ENCODE data around the gene CDH4.

The CDH4 gene

DNA sequence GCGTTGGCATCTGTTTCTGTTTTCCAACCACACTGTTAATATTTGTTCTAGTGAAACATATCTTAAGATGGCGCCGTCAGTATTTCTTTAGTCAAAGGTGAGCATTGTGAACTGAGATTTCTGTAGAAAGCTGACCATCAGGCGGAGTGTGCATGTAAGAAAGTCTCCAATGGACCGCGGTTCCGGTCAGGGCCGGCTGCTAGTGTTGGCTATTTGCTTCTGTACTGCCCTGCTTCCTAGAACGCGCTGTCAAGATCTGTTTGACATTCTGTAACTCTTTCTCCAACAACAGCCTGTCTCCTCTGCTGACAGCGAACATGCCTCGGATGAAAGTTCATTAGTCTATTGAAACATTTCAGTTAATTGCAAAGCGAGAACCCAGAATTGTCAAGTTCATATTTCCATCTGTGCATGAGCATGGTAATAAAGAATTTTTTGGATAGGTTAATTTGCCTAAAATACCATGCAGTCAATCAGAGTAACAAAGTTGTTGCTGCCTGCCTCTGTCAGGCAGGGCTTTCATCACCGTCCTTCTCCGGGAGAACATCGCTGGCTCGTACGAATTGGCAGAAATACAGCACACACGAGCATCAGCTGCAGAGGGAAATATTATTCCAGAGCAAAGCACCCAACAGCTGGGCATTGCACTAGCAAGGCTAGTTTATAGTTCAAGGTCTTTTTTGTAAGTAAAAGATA is 369.1 kb downstream of the CDH4 start:
- no peak for DNase-seq

DNA sequence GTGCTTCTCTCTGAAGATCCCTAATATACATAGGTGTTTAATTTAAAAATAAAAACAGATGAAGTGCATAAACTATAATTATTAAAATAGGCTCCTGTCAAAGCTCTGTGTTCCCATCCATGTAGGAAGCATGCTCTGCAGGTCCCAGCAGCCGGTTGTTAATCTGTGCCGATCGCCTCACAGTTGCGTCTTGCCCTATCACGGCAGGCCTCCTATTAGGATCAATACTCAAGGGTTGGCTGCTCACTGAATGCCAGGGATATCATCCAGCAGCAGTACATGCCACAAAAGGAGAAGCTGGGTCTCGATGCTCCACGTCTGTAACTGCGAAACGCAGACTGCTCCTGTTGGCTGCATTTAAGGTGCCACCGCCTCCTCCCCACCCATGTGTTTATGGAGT is 369.8 kb downstream of the CDH4 start:
- DNase-seq, result no peak

- DNase-seq, result no peak
Measured at GRCh38 chr20:61623451-61623850, 371.4 kb downstream of the CDH4 start.

DNA sequence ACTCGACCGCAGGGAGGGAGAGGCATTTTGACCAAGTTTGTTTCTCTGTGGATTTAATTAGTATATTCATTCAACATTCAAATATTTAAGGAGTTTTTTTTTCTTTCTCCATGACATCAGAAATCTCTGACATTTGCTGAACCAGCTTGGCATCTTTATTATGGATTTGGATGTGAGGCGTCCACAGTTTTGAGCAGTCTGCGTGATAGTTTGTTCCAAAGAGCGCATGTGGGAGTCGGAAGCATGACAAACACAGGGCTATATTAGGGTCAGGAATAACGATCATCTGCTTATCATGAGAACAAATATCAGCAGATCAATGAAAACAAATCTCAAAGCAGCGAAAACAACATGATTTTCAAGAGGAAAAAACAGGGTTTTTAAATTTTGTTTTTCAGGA is 373.2 kb downstream of the CDH4 start:
- DNase-seq, result no peak

DNA sequence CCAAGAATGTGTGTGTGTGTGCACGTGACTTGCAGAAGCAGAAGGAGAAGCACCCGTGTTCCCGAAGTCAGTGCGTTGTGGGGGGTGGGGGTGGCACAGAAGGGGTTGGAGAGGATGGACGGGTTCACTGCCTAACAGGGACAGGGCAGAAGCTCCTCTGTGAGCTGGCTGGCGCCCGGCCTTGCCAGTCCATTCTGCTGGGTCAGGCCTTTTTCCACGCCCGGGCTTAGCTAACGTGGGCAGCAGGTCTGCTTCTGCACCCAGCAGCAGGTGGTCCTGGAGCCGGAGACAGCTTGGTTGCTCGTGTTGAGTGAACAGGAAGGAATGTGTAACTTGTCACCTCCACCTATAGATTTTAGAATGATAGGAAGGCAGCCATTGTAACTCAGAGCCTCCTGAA is 374.4 kb downstream of the CDH4 start:
- DNase-seq, result no peak

- DNase-seq, result no peak
Measured at GRCh38 chr20:61627791-61628415, 375.8 kb downstream of the CDH4 start.

DNA sequence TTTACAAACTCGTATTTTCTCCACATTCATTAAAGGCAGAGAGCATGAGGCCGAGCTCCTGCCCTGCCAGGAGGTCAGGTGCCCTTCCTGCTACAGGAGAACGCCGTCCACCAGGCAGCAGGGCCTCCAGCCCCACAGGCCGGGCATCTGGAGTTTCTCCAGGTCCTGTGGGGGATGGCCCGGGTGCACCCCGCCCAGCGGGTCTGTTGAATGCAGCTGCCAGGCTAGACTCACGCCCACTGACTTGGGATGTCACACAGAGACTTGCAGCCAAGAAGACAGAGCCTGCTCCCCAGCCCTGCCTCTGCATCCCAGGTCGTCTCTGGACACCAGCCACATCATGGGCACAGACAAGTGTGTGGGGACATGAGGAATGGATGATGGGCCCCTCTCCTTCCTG is 376.4 kb downstream of the CDH4 start:
- DNase-seq, result no peak

DNA sequence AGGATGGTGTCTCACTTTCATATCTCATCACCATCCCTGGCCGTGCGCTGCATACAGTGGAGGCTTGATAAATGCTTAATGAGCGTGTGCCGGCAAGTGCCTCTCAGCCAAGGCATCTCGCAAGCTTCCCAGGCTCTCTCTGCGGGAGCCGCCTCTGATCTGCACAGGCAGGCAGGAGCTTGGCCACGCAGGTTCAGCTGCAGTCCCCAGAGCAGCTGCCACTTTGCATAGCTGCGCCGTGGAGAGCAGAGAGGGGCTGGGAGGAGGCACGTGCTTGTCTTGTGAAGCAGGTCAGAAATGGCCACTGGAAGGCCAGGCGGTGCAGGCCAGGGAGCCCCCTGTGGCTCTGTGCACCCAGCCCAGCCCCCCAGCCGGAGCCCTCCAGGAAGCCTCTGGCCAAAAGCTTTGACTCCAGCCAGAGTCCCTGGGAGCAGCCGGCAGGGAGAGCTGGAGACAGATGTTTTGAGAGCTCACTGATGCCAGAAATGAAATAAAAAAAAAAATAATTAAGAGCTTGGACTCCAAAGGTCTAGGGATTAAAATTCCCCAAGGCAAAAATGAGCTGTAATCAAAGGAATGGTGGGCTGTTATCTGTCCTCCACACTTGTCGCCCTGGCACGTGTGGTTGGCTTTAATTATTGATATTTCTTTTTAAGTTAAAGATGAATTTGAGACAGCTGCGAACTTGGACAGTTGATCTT is 377.0 kb downstream of the CDH4 start:
- no peak for DNase-seq

- no peak for DNase-seq
Measured at GRCh38 chr20:61629602-61630390, 377.7 kb downstream of the CDH4 start.

DNA sequence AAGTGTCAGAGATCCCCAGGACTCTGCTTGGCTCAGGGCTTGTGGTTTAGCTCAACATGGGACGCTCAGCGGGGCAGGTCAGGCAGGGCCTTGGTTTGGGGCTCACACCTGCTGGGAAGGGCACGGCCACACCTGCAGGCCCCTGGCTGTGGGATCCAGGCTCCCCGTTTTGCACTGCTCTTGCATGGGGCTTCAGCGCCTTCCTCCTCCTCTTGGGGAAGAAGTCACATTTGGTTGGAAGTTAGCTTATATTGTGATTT is 378.3 kb downstream of the CDH4 start:
- DNase-seq, result no peak

DNA sequence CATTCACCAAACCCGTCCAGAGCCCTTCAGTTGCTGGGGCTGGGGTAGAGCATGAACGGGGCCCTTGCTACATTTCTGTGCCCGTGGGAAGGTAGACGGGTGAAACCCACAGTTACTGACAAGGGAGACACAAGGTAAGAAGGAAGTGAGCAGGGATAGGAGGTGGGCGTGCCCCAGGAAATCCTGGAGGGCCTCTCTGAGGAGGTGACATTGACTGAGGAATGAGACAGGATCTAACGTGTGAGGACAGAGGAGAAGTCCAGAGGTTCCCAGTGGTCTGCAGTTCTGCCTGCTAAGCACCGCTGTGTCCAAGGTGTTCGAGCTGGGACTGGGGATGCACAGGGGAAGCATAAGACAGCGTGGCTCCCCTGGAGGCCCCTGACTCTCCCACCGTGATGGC is 378.8 kb downstream of the CDH4 start:
- no peak for DNase-seq

DNA sequence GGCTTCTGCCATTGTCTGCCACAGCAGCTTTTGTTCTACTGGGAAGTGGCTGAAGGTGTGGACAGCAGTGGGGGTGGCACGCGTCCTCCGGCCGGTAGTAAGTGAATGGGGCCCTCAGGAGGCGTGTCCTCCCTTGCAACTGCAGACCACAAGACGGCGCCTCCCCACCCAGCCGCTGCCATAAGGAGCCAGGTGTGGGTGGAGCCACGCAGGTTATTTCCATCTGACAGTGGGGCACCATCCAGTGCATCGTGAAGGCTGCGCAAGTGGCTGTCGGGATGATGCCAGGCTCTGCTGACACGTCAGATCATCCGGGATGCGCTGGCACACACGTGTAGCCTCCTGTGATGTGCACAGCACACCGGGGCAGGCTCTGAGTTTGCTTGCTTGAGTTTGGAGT is 379.7 kb downstream of the CDH4 start:
- DNase-seq, result no peak

DNA sequence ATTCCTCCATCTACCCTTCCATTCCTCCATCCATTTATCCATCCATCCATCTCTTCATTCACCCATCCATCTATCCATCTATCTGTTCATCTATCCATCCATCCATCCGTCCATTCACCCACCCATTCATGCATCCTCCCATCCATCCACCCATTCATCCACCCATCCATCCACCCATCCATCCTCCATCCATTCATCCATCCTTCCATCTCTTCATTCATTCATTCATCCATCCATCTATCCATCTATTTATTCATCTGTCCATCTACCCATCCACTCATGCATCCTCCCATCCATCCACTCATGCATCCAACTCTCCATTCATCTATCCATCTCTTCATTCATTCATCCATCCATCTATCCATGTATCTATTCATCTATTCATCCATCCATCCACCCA is 380.9 kb downstream of the CDH4 start:
- DNase-seq, result no peak

DNA sequence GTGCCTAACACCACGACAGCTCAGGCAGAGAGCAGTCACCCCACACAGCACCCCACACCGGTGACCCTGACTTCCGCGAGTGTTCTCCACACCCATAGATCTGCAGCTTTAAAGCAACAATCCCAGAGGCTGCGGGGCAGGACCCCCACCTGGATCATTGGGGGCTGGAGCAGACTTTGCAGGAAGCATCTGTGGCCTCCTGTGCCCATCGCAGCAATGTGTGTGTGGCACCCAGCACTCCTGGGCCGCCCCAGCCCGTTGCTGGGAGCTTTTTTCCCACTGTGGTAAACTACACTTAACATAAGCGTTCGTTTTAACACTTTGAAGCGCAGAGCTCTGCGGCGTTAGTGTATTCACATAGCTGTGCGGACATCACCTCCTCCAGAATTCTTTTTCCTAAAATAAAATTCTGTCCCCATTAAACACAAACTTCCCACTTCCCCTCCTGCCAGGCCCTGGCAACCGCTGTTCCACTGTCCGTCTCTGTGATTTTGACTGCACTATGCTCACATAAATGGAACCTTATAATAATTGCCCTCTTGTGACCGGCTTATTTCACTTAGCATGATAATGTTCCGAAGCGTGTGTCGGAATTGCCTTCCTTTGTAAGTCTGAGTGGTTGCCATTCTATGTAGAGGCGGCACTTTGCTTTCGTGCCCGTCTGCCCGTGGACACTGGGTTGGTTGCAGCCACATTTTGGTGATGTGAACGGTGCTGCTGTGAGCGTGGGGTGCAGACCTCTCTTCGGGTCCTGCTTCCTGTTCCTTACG is 382.5 kb downstream of the CDH4 start:
- DNase-seq, result no peak

DNA sequence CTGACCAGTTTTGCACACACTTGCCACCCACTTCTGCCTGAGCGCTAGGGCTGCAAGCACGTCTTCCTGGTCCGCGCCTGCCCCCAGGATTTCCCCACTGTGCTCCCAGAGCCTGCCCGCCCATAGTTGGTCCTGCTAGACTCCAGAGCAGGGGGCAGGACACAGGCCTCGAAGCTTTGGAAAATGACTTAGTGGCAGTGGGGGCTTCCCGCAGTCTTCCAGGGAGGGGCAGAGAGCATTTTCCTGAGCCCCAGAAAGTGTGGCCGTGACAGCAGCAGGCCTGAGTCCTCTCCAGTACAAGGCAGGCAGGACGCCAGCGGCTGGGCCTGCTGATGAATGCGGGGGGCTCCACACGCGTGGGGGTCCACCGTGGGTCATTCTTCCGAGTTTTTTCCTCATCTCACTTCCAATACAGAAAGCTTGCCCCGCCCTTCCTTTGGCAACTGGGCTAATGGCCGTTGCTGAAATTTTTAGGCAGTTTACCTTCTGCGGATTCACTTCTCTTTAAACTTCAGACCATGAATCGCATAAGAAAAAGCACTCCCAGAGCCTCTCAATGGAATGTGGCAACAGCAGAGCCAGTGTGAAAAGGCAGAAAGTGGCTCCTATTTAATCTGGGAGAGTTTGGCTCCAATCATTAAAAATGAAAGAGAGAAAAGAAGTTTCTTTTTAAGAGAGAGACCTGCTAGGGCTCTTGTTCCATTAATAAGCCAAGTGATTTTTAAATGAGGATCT is 383.8 kb downstream of the CDH4 start:
- no peak for DNase-seq

GRCh38 chr20:61636531-61637116 is 384.6 kb downstream of the CDH4 start:
- no peak for DNase-seq

- no peak for DNase-seq
Measured at GRCh38 chr20:61638802-61639585, 386.9 kb downstream of the CDH4 start.

GRCh38 chr20:61640131-61640870 is 388.2 kb downstream of the CDH4 start:
- DNase-seq, result no peak

DNA sequence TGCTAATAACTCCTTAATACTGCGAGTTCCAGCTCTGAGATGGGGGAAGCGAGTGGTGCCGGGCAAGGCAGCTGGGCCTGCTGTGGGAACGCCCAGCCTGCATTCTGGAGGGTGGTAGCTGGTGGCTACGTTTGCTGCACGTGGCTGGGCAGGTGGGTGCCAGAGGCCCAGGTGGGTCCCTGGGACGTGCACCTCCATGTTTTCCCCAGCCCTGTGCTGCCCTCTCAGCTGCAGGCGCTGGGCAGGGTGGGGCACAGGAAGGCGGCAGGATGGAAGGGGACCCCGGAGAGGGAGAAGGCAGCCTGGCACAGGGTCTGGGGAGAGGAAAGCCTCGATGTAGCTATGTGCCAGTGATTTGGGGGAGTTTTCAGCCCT is 388.8 kb downstream of the CDH4 start:
- no peak for DNase-seq

- no peak for DNase-seq
Measured at GRCh38 chr20:61643656-61644377, 391.8 kb downstream of the CDH4 start.
